Measurements from ENCODE around the gene PPP1R8. TPM values are rescaled to one million over a fixed set of nuclear protein-coding genes. Genes with fewer than 3 reads are reported as not detected.

PPP1R8 gene
- total and polyA plus RNA-seq, 9 of the 15 experiments (the other 6 are each of a cell fraction or from before 2014, with no cell fraction given) = 16.2 to 107 (median 75.3) TPM

DNA sequence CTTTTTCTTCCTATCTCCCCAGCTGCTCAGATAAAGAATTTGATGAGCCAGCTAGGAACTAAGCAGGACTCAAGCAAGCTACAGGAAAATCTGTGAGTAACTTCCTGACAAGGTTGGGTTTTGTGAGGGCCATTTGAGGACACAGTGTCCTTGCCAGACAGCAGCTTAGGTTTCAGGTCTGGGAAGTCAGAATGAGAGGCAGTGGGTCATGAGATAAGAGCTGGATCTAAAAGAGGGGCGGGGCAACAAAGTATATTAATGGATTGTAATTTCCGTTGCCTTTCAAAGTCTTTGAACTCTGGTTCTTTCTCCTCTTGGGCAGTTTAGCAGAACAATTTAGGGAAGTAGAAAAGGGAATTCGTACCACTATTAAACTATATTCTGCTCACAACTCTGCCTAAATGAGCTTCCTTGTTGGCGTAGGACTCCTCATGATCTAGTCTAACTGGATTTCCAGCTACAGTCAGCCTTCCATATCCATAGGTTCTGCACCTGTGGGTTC, 41.0 kb upstream of the PPP1R8 start (continued):
- TF ChIP-seq RFX5 (IDR thresholded peaks at IDR 0.05; ENCODE audit: low read depth, low read length) (no peak), FOXP1 (CRISPR knock-in tag; IDR thresholded peaks at IDR 0.05) (no peak), SREBF2 (CRISPR knock-in tag; IDR thresholded peaks at IDR 0.05) (no peak), ZNF124 (CRISPR knock-in tag; IDR thresholded peaks at IDR 0.05) (no peak), MAFG (tag; conservative IDR thresholded peaks at IDR 0.05) (peak; percentile 28; the same call in 1 of the 2 replicates), SMARCE1 (IDR thresholded peaks at IDR 0.05) (0 out of 2 replicates have a peak, but pooled peaks have one; percentile 27), JUNB (CRISPR knock-in tag; conservative IDR thresholded peaks at IDR 0.05) (no peak), ARID1B (IDR thresholded peaks at IDR 0.05) (peak; percentile 57; the same call in 1 of the 2 replicates), KLF10 (CRISPR knock-in tag; IDR thresholded peaks at IDR 0.05) (no peak), THRB (CRISPR knock-in tag; conservative IDR thresholded peaks at IDR 0.05) (no peak), ESRRB (CRISPR knock-in tag; IDR thresholded peaks at IDR 0.05; ENCODE audit: borderline replicate concordance) (no peak), PYGO2 (tag; IDR thresholded peaks at IDR 0.05) (no peak), NR2C1 (IDR thresholded peaks at IDR 0.05) (no peak), NR2C1 (tag; IDR thresholded peaks at IDR 0.05) (peak; percentile 30; the same call in 1 of the 2 replicates), PHB2 (IDR thresholded peaks at IDR 0.05; ENCODE audit: low read depth) (no peak), KDM2B (CRISPR knock-in tag; IDR thresholded peaks at IDR 0.05) (no peak), ZBTB17 (CRISPR knock-in tag; IDR thresholded peaks at IDR 0.05) (no peak), ZFPM2 (CRISPR knock-in tag; IDR thresholded peaks at IDR 0.05) (no peak), ZNF518B (CRISPR knock-in tag; IDR thresholded peaks at IDR 0.05) (no peak), HLTF (IDR thresholded peaks at IDR 0.05) (no peak)
- TF ChIP-seq, protein P1, sequence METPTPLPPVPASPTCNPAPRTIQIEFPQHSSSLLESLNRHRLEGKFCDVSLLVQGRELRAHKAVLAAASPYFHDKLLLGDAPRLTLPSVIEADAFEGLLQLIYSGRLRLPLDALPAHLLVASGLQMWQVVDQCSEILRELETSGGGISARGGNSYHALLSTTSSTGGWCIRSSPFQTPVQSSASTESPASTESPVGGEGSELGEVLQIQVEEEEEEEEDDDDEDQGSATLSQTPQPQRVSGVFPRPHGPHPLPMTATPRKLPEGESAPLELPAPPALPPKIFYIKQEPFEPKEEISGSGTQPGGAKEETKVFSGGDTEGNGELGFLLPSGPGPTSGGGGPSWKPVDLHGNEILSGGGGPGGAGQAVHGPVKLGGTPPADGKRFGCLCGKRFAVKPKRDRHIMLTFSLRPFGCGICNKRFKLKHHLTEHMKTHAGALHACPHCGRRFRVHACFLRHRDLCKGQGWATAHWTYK (CRISPR knock-in tag; IDR thresholded peaks at IDR 0.05) = no peak
- TF ChIP-seq, protein P2, sequence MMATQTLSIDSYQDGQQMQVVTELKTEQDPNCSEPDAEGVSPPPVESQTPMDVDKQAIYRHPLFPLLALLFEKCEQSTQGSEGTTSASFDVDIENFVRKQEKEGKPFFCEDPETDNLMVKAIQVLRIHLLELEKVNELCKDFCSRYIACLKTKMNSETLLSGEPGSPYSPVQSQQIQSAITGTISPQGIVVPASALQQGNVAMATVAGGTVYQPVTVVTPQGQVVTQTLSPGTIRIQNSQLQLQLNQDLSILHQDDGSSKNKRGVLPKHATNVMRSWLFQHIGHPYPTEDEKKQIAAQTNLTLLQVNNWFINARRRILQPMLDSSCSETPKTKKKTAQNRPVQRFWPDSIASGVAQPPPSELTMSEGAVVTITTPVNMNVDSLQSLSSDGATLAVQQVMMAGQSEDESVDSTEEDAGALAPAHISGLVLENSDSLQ (IDR thresholded peaks at IDR 0.05) = peak; percentile 65
- TF ChIP-seq, protein P3, sequence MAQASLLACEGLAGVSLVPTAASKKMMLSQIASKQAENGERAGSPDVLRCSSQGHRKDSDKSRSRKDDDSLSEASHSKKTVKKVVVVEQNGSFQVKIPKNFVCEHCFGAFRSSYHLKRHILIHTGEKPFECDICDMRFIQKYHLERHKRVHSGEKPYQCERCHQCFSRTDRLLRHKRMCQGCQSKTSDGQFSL (CRISPR knock-in tag; IDR thresholded peaks at IDR 0.05) = no peak
- TF ChIP-seq, protein P3 (tag; IDR thresholded peaks at IDR 0.05) = no peak

Measured in K562 (cell line).